Stomach (tissue), 4 donors: ENCODE measurements around the gene PDZK1IP1.

Experiments used
- CTCF ChIP-seq, 7 experiments: fragments of 450-650 bp in 4 of 7; fragments of 200-600 bp in 3 of 7; sonication (generic) in 3 of 7; IDR thresholded peaks; one replicate each; pipeline ENCODE4 v1.5.1; 2016 to 2019; ENCODE audit warnings: antibody characterized with exemption in 7 of 7, control low read depth in 2 of 7, mild to moderate bottlenecking in 1 of 7
- EP300 ChIP-seq: sonication (generic); formaldehyde crosslinking; IDR thresholded peaks from one replicate; pipeline ENCODE4 v1.6.1; 2017; ENCODE audit warnings: antibody characterized with exemption
- POLR2A ChIP-seq, 4 donors: fragments of 450-650 bp; IDR thresholded peaks; one replicate each; pipeline ENCODE4 v1.6.1; 2016; ENCODE audit warnings: antibody characterized with exemption in 4 of 4, control low read depth in 2 of 4, mild to moderate bottlenecking in 1 of 4, moderate library complexity in 1 of 4
- POLR2AphosphoS5 ChIP-seq, 3 donors: sonication (generic); formaldehyde crosslinking; IDR thresholded peaks; one replicate each; pipeline ENCODE4 v1.6.1; 2016; ENCODE audit warnings: antibody characterized with exemption in 3 of 3

DNA sequence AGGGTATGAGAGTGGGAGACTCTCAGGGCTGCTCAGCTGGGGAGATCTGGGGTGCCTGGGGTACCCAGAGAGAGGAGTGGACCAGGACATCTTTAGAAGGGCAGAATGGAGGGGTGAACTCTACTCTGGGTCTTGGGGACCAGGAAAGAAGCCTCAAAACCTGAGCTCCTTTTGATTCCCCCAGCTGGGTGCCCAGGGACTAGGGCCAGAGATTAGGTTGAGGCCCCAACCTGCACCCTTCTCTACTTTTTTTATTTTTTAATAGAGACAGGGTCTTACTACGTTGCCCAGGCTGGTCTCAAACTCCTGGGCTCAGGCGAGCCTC lies 1.9 kb downstream of the PDZK1IP1 start:
- TF ChIP-seq CTCF (IDR thresholded peaks at IDR 0.05) (no peak), POLR2A (IDR thresholded peaks at IDR 0.05) (no peak), EP300 (no peak), POLR2AphosphoS5 (IDR thresholded peaks at IDR 0.05) (no peak)
